Gastroesophageal sphincter (tissue), 3 donors: ENCODE data around the gene POSTN.

Experiments used
- CTCF ChIP-seq, 4 experiments: fragments of 200-600 bp in 2 of 4; fragments of 450-650 bp in 2 of 4; sonication (generic) in 1 of 4; IDR thresholded peaks; one replicate each; pipeline ENCODE4 v1.5.1; 2017 to 2019; ENCODE audit warnings: antibody characterized with exemption in 4 of 4, mild to moderate bottlenecking in 2 of 4, moderate library complexity in 2 of 4
- POLR2A ChIP-seq, 2 donors: fragments of 450-650 bp; IDR thresholded peaks; one replicate each; pipeline ENCODE4 v1.6.1; 2017; ENCODE audit warnings: antibody characterized with exemption in 2 of 2, mild to moderate bottlenecking in 2 of 2, moderate library complexity in 1 of 2
- POLR2AphosphoS5 ChIP-seq: sonication (generic); formaldehyde crosslinking; IDR thresholded peaks from one replicate; pipeline ENCODE4 v1.6.1; 2017; ENCODE audit warnings: antibody characterized with exemption

DNA sequence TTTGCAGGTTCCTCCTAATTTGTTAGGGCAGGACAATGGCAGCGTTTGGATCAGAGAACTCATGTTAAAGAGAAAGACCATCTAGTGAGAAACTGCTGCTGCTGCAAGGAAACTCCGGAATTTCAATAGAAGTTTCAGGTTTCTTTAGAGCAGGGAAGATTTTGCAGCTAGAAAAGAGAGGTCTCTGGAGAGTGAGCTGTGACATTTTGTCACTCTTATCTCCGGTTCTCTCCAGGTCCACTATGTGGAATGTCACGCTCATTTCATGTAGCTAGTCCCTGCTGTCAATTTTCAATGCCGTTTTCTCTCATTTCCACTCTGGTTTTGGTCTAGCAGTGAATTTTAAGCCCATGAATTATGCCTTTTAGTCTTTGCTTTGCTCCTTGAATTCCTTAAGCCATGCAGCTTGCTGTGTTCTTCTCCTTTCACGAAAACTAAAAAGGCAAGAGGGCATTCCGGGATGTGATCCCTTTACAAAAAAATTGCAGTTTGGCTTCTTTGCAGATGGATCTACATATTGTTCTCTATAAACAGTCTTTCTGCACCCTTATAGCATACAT, 46.7 kb upstream of the POSTN start:
- TF ChIP-seq CTCF (IDR thresholded peaks at IDR 0.05) (no peak), POLR2AphosphoS5 (no peak), POLR2A (IDR thresholded peaks at IDR 0.05) (no peak)
